RWPE2 (cell line): ENCODE results near the gene CFHR2.

Source experiments
- ATAC-seq: fragments of 200-7000 bp; cut with Tn5 transposase; 3 replicates; pipeline ENCODE4 v1.9.1; 2021; ENCODE audit warnings: low read depth
- DNase-seq: peaks from one replicate; pipeline ENCODE4 v3.0.0-alpha.2; 2020; ENCODE audit warnings: low spot score
- H3K27ac ChIP-seq: fragments of 450-650 bp; 2 replicates; pipeline ENCODE4 v1.5.1; 2017; ENCODE audit warnings: mild to moderate bottlenecking; ENCODE audit not compliant: poor library complexity, severe bottlenecking
- H3K27me3 ChIP-seq: fragments of 250-450 bp; sonication (Bioruptor Pico); 2 replicates; pipeline ENCODE4 v1.5.1; 2021; ENCODE audit warnings: mild to moderate bottlenecking, moderate library complexity; ENCODE audit not compliant: insufficient read depth, poor library complexity, severe bottlenecking
- H3K36me3 ChIP-seq: fragments of 250-450 bp; sonication (Bioruptor Pico); 2 replicates; pipeline ENCODE4 v1.5.1; 2020; ENCODE audit warnings: low read depth, mild to moderate bottlenecking, moderate library complexity
- H3K4me1 ChIP-seq: fragments of 250-450 bp; sonication (Bioruptor Pico); 2 replicates; pipeline ENCODE4 v1.5.1; 2021; ENCODE audit warnings: mild to moderate bottlenecking, moderate library complexity; ENCODE audit not compliant: insufficient read depth, poor library complexity, severe bottlenecking
- H3K4me3 ChIP-seq: fragments of 250-450 bp; sonication (Bioruptor Pico); 2 replicates; pipeline ENCODE4 v1.5.1; 2021; ENCODE audit warnings: mild to moderate bottlenecking, moderate library complexity; ENCODE audit not compliant: severe bottlenecking
- H3K9me3 ChIP-seq: fragments of 250-450 bp; sonication (Bioruptor Pico); 2 replicates; pipeline ENCODE4 v1.5.1; 2021; ENCODE audit warnings: mild to moderate bottlenecking, moderate library complexity; ENCODE audit not compliant: severe bottlenecking
- TF ChIP-seq, protein P1 (sequence below): fragments of 450-650 bp; IDR thresholded peaks from one replicate; pipeline ENCODE4 v1.5.1; 2017; ENCODE audit warnings: mild to moderate bottlenecking, moderate library complexity; ENCODE audit not compliant: poor library complexity, severe bottlenecking

Gene CFHR2

GRCh38 chr1:196993916-196994315, 50.4 kb downstream of the CFHR2 start:
- H3K27me3 ChIP-seq, result no peaks in the 10 kb centered on the region
- no peak for ATAC-seq
- no peak overlapping the region for H3K27ac ChIP-seq
- H3K4me1 ChIP-seq, result no peaks in the 10 kb centered on the region
- H3K4me3 ChIP-seq, result no peak overlapping the region
- DNase-seq, result no peak
- no peaks in the 10 kb centered on the region for H3K36me3 ChIP-seq
- H3K9me3 ChIP-seq, result no peaks in the 10 kb centered on the region
- TF ChIP-seq, protein P1, sequence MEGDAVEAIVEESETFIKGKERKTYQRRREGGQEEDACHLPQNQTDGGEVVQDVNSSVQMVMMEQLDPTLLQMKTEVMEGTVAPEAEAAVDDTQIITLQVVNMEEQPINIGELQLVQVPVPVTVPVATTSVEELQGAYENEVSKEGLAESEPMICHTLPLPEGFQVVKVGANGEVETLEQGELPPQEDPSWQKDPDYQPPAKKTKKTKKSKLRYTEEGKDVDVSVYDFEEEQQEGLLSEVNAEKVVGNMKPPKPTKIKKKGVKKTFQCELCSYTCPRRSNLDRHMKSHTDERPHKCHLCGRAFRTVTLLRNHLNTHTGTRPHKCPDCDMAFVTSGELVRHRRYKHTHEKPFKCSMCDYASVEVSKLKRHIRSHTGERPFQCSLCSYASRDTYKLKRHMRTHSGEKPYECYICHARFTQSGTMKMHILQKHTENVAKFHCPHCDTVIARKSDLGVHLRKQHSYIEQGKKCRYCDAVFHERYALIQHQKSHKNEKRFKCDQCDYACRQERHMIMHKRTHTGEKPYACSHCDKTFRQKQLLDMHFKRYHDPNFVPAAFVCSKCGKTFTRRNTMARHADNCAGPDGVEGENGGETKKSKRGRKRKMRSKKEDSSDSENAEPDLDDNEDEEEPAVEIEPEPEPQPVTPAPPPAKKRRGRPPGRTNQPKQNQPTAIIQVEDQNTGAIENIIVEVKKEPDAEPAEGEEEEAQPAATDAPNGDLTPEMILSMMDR, result no peak

- DNase-seq (no peak), ATAC-seq (peak; percentile 58; the same call in 2 of the 3 replicates)
- no peak overlapping the region for H3K4me3 ChIP-seq
- H3K9me3 ChIP-seq, result no peaks in the 10 kb centered on the region
- no peaks in the 10 kb centered on the region for H3K27me3 ChIP-seq
- no peaks in the 10 kb centered on the region for H3K4me1 ChIP-seq
- TF ChIP-seq, protein P1, result no peak
- H3K27ac ChIP-seq, result no peak overlapping the region
- no peaks in the 10 kb centered on the region for H3K36me3 ChIP-seq
Observed at GRCh38 chr1:196997423-196997822, 53.9 kb downstream of the CFHR2 start.

GRCh38 chr1:197001828-197002227, 58.3 kb downstream of the CFHR2 start:
- ATAC-seq (no peak), DNase-seq (no peak)
- no peaks in the 10 kb centered on the region for H3K4me1 ChIP-seq
- H3K36me3 ChIP-seq, result no peaks in the 10 kb centered on the region
- no peaks in the 10 kb centered on the region for H3K27me3 ChIP-seq
- TF ChIP-seq, protein P1, result no peak
- no peak overlapping the region for H3K27ac ChIP-seq
- no peaks in the 10 kb centered on the region for H3K9me3 ChIP-seq
- H3K4me3 ChIP-seq, result no peak overlapping the region

DNA sequence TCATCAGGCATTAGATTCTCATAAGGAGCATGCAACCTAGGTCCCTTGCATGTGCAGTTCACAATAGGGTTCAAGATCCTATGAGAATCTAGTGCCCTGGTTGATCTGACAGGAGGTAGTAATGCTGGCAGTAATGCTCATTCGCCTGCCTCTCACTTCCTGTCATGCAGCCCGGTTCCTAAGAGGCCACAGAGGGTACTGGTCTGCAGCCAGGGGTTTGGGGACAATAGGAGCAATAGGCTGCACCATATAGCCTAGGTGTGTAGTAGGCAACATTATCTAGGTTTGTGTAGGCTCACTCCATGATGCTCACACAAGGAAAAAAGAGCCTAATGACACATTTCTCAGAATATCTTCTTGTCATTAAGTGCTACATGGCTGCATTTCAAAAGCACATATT, 59.6 kb downstream of the CFHR2 start:
- Histone ChIP-seq H3K4me3 (no peak overlapping the region), H3K4me1 (no peaks in the 10 kb centered on the region), H3K27me3 (no peaks in the 10 kb centered on the region), H3K36me3 (no peaks in the 10 kb centered on the region), H3K27ac (no peak overlapping the region), H3K9me3 (no peaks in the 10 kb centered on the region)
- no peak for ATAC-seq
- DNase-seq, result no peak
- TF ChIP-seq, protein P1, result no peak

- no peak for ATAC-seq
- Histone ChIP-seq H3K36me3 (no peaks in the 10 kb centered on the region), H3K9me3 (no peaks in the 10 kb centered on the region), H3K27ac (no peak overlapping the region), H3K27me3 (no peaks in the 10 kb centered on the region), H3K4me3 (no peak overlapping the region), H3K4me1 (no peaks in the 10 kb centered on the region)
- TF ChIP-seq, protein P1, result no peak
- DNase-seq, result no peak
Observed at GRCh38 chr1:197008861-197009260, 65.3 kb downstream of the CFHR2 start.
